NCI-H146 treated with DMSO at 0.1 percent for 48 hours (cell line): ENCODE measurements around the gene IRF8.
"Not testable (repeated sequence)": the region's sequence is repeated elsewhere in the genome, so short reads cannot be mapped to it uniquely, and the experiment has no call there.

Source experiments
- DNase-seq: peaks from one replicate; lab custom pipeline; 2025; ENCODE audit not compliant: unreplicated experiment; lab: John Stamatoyannopoulos, UW

The IRF8 gene

DNA sequence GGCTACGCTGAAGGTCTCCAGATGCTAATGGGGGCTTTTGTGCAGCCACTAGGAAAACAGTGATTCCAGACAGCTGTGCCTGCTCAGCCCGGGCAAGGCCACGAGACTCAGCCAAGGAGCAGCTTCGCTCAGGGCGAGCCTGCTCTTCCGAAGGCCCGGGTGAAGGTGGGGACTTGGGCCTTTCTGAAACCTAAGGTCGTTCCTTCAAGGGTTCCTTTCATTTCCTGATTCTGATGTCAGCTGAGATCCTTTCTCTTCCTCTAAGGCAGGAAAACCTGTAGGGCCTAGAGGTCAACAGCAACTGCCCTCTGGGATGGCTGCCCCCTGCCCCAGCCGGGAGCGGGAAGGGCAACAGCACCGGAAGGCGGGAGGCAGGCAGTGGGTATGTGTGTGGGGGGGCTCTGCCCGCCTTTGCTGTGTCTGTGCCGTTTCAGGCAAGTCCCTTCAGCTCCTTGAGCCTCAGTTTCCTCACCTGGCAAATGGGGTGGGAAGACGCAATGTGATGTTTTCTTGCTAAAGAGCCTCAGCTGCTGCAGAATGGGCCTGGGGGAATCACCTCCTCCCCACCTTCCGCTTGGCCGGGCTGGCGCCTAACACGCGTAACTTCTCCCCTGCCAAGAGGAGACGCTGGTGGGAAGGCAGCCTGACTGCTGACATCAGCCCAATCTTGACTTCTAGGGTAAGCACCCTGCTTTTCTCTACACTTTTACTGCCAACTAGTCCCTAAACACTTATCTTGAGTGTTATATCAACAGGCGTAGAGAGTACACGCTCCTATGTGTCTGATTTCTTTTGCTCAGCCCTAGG lies 32.8 kb downstream of the IRF8 start:
- no peak for DNase-seq

- no peak for DNase-seq
These were observed 35.2 kb downstream of the IRF8 start for GRCh38 chr16:85934210-85934609.

DNA sequence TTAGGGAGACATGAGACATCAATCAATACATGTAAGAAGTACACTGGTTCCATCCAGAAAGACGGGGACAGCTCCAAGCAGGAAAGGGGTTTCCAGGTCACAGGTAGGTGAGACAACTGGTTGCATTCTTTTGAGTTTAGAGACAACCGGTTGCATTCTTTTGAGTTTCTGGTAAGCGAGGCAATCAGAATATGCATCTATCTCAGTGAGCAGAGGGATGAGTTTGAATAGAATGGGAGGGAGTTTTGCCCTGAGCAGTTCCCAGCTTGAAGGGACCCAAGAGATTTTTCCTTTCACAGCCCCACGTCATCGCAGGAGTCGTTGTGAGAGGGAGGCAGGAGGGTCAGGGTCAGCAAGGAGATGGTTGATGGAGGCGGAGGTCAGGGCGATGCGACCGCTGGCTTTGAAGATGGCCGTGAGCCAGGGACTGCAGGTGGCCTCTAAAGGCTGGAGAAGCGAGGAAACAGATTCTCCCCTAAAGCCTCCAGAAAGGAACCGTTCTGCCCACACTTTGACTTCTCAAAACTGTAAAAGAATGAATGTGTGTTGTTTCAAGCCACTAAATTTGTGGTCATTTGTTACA lies 36.5 kb downstream of the IRF8 start:
- DNase-seq = no peak

GRCh38 chr16:85935974-85936760 lies 37.2 kb downstream of the IRF8 start:
- no peak for DNase-seq

DNA sequence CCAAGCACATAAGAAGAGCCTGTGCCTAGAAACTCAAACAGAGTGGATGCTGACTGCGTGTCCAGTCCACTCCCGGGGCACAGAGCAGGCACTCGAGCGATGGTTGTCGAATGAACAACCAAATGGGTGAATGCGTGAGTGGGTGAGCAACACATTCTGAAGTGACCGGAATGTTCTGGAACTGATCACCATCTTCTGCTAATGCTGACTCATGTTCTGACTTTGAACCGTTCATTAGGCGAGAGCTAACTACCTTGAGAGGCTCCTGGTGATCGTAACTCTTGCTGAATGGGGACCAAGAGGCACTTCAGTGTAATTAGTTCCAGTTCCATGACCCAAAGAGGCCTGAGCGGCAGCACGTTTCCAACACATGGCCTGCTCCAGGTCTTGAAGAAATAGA lies 37.9 kb downstream of the IRF8 start:
- no peak for DNase-seq

- DNase-seq = no peak
These were observed 41.3 kb downstream of the IRF8 start for GRCh38 chr16:85940214-85940613.

- DNase-seq = no peak
These were observed 43.1 kb downstream of the IRF8 start for GRCh38 chr16:85941863-85942644.

DNA sequence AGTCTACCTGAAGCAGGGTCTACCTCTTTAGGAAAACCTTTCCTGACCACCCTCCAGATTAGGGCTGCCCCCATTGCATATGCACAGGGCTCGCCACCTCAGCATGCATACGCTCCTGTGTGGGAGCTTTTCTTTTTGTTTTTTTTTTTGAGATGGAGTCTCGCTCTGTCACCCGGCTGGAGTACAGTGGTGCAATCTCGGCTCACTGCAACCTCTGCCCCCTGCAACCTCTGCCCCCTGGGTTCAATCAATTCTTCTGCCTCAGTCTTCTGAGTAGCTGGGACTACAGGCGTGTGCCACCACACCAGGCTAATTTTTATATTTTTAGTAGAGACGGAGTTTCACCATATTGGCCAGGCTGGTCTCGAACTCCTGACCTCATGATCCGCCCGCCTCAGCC lies 43.7 kb downstream of the IRF8 start:
- not testable (repeated sequence) for DNase-seq

DNA sequence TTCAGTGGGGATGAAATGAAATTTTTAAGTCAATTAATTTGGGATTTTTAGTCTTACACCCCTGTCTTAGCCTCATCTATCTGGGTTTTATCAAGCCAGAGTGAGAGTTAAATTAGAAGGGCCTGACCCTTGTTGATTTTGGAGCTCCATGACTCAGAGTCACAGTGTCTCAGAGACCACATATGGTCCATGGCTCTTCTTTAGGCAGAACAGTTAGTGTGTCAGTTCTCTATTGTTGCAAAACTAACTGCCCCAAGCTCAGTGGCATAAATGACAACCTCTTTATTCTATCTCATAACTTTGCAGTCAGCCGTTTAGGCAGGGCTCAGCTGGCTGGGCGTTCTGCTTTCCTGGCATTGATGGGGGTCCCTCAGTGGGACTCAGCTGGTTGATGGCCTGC lies 44.7 kb downstream of the IRF8 start:
- DNase-seq = no peak

- DNase-seq = no peak
These were observed 45.8 kb downstream of the IRF8 start for GRCh38 chr16:85944572-85945423.

GRCh38 chr16:85945424-85945751 lies 46.4 kb downstream of the IRF8 start:
- DNase-seq = no peak

DNA sequence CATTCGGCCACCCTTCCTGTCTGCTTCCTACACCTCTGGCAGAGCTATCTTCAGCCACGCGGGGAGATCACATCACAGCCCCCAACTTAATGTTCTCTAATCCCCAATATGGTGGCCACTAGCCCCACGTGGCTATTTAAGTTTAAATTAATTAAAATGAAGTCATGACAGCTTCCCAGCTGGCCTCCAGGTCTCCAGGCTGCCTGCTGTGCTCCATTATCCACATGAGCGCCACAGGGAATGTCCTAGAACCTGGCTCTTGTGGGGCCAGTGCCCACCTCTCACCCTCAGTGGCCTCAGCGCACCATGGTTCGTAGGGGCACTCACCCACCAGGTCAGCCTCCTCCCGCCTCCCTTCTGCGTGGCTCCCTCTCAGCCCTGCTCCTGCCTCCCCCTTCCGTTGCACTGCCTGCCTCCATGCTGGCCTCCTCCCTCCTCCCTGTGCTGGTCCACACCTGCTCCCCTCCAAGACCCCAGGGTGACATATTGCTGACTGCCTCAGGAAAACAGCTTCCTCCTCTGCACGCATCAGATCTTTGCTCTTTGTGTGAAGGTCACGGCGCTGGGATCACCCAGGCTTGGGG lies 47.7 kb downstream of the IRF8 start:
- DNase-seq = no peak

GRCh38 chr16:85947230-85948137 lies 48.5 kb downstream of the IRF8 start:
- DNase-seq = no peak

DNA sequence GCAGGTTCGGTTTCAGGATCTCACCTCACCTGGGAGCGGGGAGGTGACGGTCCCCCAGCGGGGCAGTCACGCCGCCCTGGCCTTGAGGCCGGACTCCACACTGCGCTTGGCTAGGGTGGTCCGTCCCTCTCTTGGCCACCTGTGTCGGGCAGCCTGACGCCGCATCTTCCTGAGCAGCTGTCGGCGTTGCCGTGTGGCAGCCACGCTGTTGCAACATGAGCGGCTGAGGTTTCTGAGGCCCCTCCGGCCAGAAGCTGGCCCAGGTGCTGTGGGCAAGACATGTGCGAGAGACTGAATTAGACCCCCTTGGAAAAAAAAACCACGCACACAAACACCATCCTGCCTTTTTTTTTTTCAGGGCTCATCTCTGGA lies 49.2 kb downstream of the IRF8 start:
- no peak for DNase-seq

DNA sequence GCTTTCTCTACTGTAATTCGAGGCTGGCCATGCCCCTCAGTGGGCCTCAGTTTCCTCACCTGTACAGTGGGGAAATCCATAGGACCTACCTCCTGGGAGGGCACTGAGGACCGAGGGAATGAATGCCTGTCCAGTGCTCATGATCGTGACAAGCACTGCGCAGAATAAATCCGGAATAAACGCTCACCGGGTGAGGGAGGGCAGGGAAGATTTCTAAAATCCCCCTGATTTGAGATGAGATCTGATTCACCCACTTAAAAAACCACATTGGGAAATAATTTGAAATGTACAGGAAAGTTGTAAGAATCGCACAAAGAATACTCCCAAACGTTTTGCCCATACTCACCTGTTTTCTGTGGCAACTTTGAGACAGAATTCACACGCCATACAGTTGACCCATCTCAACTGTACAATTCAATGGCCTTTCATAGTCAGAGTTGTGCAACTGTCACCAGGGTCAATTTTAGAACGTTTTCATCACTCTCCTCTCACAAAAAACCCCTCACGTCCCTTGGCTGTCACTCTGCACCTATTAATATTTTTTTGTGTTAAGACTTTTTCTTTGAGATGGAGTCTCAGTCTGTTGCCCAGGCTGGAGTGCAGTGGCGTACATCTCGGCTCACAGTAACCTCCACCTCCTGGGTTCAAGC lies 49.8 kb downstream of the IRF8 start:
- no peak for DNase-seq

GRCh38 chr16:85950136-85950918 lies 51.4 kb downstream of the IRF8 start:
- no peak for DNase-seq

DNA sequence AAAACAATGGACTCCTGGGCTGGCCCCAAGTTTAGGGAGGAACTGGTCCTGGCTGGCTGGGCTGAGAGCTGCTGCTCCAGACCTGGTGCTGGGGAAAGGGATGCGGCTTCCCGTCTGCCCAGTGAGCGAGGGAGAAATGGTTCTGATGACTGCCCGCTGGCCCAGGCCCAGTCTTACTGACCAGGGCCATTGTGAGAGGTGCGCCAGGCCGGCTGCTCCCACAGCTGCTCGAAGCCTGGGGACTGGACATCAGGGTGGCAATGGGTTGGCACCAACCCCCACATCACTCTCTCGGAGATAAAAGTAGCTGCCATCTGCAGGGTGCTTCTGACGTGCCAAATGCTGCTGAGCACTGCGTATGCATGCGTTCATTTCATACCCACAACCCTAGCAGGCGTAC lies 53.2 kb downstream of the IRF8 start:
- DNase-seq = no peak

DNA sequence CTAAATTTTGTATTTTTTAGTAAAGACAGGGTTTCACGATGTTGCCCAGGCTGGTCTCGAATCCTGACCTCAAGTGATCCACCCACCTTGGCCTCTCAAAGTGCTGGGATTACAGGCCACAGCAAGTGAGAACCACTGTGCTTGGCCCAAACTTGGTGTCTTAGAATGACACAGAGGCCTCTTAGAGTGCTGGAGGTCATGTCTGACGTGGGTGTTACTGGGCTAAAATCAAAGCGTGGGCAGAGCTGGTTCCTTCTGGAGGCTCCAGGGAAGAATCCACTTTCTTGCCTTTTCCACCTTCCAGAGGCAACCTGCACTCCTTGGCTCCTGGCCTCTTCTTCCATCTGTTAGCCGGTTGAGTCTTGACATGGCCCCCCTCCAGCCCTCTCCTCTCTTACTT lies 53.8 kb downstream of the IRF8 start:
- no peak for DNase-seq
